ENCODE measurements around the gene SLC20A1. TPM values are rescaled to one million over a fixed set of nuclear protein-coding genes. Genes with fewer than 3 reads are reported as not detected.

Gene SLC20A1
- total RNA-seq, 1 experiment from 2014 or later: 48.3 TPM

- no peaks in the 10 kb centered on the region for H3K9me3 ChIP-seq (replicated peaks)
- DNase-seq (ENCODE audit: low read depth in 1 of 2, low spot score in 2 of 2): no peak
- no peak overlapping the region for H3K27ac ChIP-seq
- no peak overlapping the region for H3K4me3 ChIP-seq
- H3K27me3 ChIP-seq (replicated peaks): no peaks in the 10 kb centered on the region
- peaks cover 27% of the 10 kb centered on the region for H3K4me1 ChIP-seq (replicated peaks)
- H3K36me3 ChIP-seq: peaks cover 20% of the 10 kb centered on the region
These were observed 23.9 kb downstream of the SLC20A1 start for GRCh38 chr2:112669667-112670066.

GRCh38 chr2:112670252-112671022 lies 24.7 kb downstream of the SLC20A1 start:
- Histone ChIP-seq H3K36me3 (peaks cover 14% of the 10 kb centered on the region), H3K4me1 (replicated peaks) (peaks cover 27% of the 10 kb centered on the region), H3K27ac (no peak overlapping the region), H3K27me3 (replicated peaks) (no peaks in the 10 kb centered on the region), H3K9me3 (replicated peaks) (no peaks in the 10 kb centered on the region), H3K4me3 (no peak overlapping the region)
- DNase-seq (ENCODE audit: low read depth in 1 of 2, low spot score in 2 of 2): peak in 1 of 2 experiments; percentile 41

- DNase-seq (ENCODE audit: low read depth in 1 of 2, low spot score in 2 of 2): no peak
- H3K36me3 ChIP-seq: peaks cover 5% of the 10 kb centered on the region
- H3K4me3 ChIP-seq: no peak overlapping the region
- H3K4me1 ChIP-seq (replicated peaks): peaks cover 24% of the 10 kb centered on the region
- no peaks in the 10 kb centered on the region for H3K27me3 ChIP-seq (replicated peaks)
- no peaks in the 10 kb centered on the region for H3K9me3 ChIP-seq (replicated peaks)
- no peak overlapping the region for H3K27ac ChIP-seq
These were observed 26.1 kb downstream of the SLC20A1 start for GRCh38 chr2:112671801-112672200.

DNA sequence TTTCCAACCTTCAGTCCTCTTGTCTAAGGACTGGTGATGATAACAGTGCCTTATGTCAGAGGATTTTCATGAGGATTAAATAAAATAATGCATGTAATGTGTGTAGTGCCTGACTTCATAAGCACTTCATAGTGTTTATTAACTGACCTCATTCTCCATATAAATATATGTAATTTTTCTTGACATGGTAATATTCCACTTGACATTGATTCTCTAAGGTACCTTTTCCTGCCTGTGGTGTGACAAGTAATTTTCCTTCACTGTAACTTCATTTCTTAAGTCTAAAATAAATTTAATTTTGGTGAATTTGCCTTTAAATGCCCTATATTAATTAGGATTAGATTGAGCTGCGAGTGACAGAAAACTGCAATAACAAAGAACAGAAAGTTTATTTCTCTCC lies 27.3 kb downstream of the SLC20A1 start:
- Histone ChIP-seq H3K9me3 (replicated peaks) (no peaks in the 10 kb centered on the region), H3K4me3 (no peak overlapping the region), H3K27ac (no peak overlapping the region), H3K27me3 (replicated peaks) (no peaks in the 10 kb centered on the region), H3K36me3 (no peaks in the 10 kb centered on the region), H3K4me1 (replicated peaks) (peaks cover 14% of the 10 kb centered on the region)
- no peak for DNase-seq (ENCODE audit: low read depth in 1 of 2, low spot score in 2 of 2)

- no peaks in the 10 kb centered on the region for H3K36me3 ChIP-seq
- H3K27me3 ChIP-seq (replicated peaks): no peaks in the 10 kb centered on the region
- no peak overlapping the region for H3K27ac ChIP-seq
- DNase-seq (ENCODE audit: low read depth in 1 of 2, low spot score in 2 of 2): peak in 1 of 2 experiments; percentile 36
- no peaks in the 10 kb centered on the region for H3K9me3 ChIP-seq (replicated peaks)
- H3K4me1 ChIP-seq (replicated peaks): peaks cover 14% of the 10 kb centered on the region
- H3K4me3 ChIP-seq: no peak overlapping the region
These were observed 28.5 kb downstream of the SLC20A1 start for GRCh38 chr2:112674229-112674628.

- H3K27ac ChIP-seq: no peak overlapping the region
- no peaks in the 10 kb centered on the region for H3K9me3 ChIP-seq (replicated peaks)
- no peak overlapping the region for H3K4me3 ChIP-seq
- peaks cover 19% of the 10 kb centered on the region for H3K4me1 ChIP-seq (replicated peaks)
- DNase-seq (ENCODE audit: low read depth in 1 of 2, low spot score in 2 of 2): no peak
- no peaks in the 10 kb centered on the region for H3K27me3 ChIP-seq (replicated peaks)
- H3K36me3 ChIP-seq: no peaks in the 10 kb centered on the region
These were observed 33.7 kb downstream of the SLC20A1 start for GRCh38 chr2:112679484-112679883.

- Histone ChIP-seq H3K9me3 (replicated peaks) (no peaks in the 10 kb centered on the region), H3K27ac (no peak overlapping the region), H3K4me3 (peak overlapping the region; percentile 9; the same call in 1 of the 2 replicates), H3K36me3 (no peaks in the 10 kb centered on the region), H3K27me3 (replicated peaks) (no peaks in the 10 kb centered on the region), H3K4me1 (replicated peaks) (peaks cover 25% of the 10 kb centered on the region)
- no peak for DNase-seq (ENCODE audit: low read depth in 1 of 2, low spot score in 2 of 2)
These were observed 34.9 kb downstream of the SLC20A1 start for GRCh38 chr2:112680666-112681101.

- Histone ChIP-seq H3K4me3 (no peak overlapping the region), H3K9me3 (replicated peaks) (no peaks in the 10 kb centered on the region), H3K4me1 (replicated peaks) (peaks cover 25% of the 10 kb centered on the region), H3K27ac (no peak overlapping the region), H3K27me3 (replicated peaks) (no peaks in the 10 kb centered on the region), H3K36me3 (no peaks in the 10 kb centered on the region)
- DNase-seq (ENCODE audit: low read depth in 1 of 2, low spot score in 2 of 2): no peak
These were observed 36.4 kb downstream of the SLC20A1 start for GRCh38 chr2:112682101-112682500.

GRCh38 chr2:112683550-112684414 lies 38.0 kb downstream of the SLC20A1 start:
- no peak for DNase-seq (ENCODE audit: low read depth in 1 of 2, low spot score in 2 of 2)
- no peaks in the 10 kb centered on the region for H3K9me3 ChIP-seq (replicated peaks)
- H3K36me3 ChIP-seq: no peaks in the 10 kb centered on the region
- H3K4me3 ChIP-seq: no peak overlapping the region
- H3K27ac ChIP-seq: no peak overlapping the region
- H3K4me1 ChIP-seq (replicated peaks): peaks cover 38% of the 10 kb centered on the region
- H3K27me3 ChIP-seq (replicated peaks): no peaks in the 10 kb centered on the region

DNA sequence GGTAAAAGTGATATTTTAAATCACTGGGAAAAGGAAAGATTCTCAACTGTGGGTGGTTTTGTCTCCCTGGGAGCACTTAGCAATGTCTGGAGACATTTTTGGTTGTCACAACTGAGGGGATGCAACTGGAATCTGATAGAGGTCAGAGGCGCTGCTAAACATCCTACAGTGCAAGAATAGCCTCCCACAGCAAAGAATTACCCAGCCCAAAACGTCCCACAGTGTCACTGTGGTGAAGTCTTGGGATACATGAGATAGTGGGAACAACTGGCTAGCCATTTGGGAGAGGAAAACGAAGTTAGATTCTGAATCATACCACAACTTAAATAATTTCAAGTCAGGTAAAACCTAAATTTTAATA lies 38.7 kb downstream of the SLC20A1 start:
- no peaks in the 10 kb centered on the region for H3K36me3 ChIP-seq
- DNase-seq (ENCODE audit: low read depth in 1 of 2, low spot score in 2 of 2): no peak
- no peak overlapping the region for H3K4me3 ChIP-seq
- no peak overlapping the region for H3K27ac ChIP-seq
- no peaks in the 10 kb centered on the region for H3K9me3 ChIP-seq (replicated peaks)
- H3K4me1 ChIP-seq (replicated peaks): peaks cover 44% of the 10 kb centered on the region
- no peaks in the 10 kb centered on the region for H3K27me3 ChIP-seq (replicated peaks)

DNA sequence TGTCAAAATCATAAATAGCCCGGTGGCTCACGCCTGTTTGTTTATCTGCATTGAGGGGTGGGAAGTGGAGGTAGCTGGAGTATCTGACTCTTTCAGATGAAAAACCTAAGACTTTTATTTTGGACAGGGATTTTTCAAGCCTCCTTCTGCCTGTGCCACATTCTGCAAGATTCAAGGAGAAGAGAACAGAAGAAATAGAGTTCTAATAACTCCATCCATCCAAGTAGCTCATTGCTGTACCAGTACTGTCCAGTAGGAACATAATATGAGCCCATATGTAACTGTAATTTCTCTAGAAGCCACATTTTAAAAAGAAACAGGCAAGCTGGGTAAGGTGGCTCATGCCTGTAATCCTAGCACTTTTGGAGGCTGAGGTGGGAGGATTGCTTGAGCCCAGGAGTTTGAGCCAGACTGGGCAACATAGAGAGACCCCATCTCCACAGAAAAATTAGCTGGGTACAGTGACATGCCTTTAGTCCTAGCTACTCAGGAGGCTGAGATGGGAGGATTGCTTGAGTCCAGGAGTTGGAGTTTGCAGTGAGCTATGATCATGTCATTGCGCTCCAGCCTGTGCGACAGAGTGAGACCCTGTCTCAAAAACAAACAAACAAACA lies 39.6 kb downstream of the SLC20A1 start:
- peaks cover 46% of the 10 kb centered on the region for H3K4me1 ChIP-seq (replicated peaks)
- no peaks in the 10 kb centered on the region for H3K27me3 ChIP-seq (replicated peaks)
- no peak for DNase-seq (ENCODE audit: low read depth in 1 of 2, low spot score in 2 of 2)
- H3K27ac ChIP-seq: no peak overlapping the region
- H3K36me3 ChIP-seq: no peaks in the 10 kb centered on the region
- H3K4me3 ChIP-seq: no peak overlapping the region
- H3K9me3 ChIP-seq (replicated peaks): no peaks in the 10 kb centered on the region

- H3K27ac ChIP-seq: no peak overlapping the region
- no peak overlapping the region for H3K4me3 ChIP-seq
- H3K9me3 ChIP-seq (replicated peaks): no peaks in the 10 kb centered on the region
- H3K27me3 ChIP-seq (replicated peaks): no peaks in the 10 kb centered on the region
- no peaks in the 10 kb centered on the region for H3K36me3 ChIP-seq
- DNase-seq (ENCODE audit: low read depth in 1 of 2, low spot score in 2 of 2): no peak
- peaks cover 46% of the 10 kb centered on the region for H3K4me1 ChIP-seq (replicated peaks)
These were observed 40.8 kb downstream of the SLC20A1 start for GRCh38 chr2:112686348-112687217.

DNA sequence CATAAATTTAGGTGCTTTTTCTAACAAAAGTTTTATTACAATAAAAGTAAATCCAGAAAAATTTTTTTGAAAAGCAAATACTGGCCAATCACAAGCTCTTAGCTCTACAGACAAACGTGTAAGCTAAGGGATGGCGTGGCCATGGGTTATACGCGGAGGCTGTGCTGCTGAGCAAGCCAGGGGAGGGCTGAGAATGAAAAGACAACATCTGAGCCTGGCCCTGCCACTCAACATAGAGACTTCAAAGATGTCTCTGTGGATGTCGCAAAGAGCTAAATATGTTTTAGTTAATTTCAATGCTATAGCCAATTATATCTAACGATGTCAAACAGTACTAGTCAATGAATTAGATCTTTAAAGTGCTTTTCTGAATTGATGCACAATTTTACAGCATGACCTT lies 41.8 kb downstream of the SLC20A1 start:
- DNase-seq (ENCODE audit: low read depth in 1 of 2, low spot score in 2 of 2): no peak
- H3K27me3 ChIP-seq (replicated peaks): no peaks in the 10 kb centered on the region
- no peaks in the 10 kb centered on the region for H3K9me3 ChIP-seq (replicated peaks)
- peaks cover 55% of the 10 kb centered on the region for H3K4me1 ChIP-seq (replicated peaks)
- no peak overlapping the region for H3K27ac ChIP-seq
- no peak overlapping the region for H3K4me3 ChIP-seq
- no peaks in the 10 kb centered on the region for H3K36me3 ChIP-seq
